Muscle layer of duodenum (tissue), 2 donors: ENCODE results near the gene KRTAP1-4.
"Not testable (repeated sequence)": the region's sequence is repeated elsewhere in the genome, so short reads cannot be mapped to it uniquely, and the experiment has no call there.

Experiments
- H3K27ac ChIP-seq: one replicate; pipeline ENCODE4 v1.7.0; 2013; ENCODE audit warnings: mild to moderate bottlenecking, low read length
- H3K27me3 ChIP-seq: one replicate; pipeline ENCODE4 v1.7.0; 2013; ENCODE audit warnings: low read depth, mild to moderate bottlenecking, control low read depth, low read length
- H3K36me3 ChIP-seq, 2 donors: one replicate each; pipeline ENCODE4 v1.7.0; 2013; ENCODE audit warnings: low read length in 2 of 2, control low read depth in 1 of 2, mild to moderate bottlenecking in 1 of 2; ENCODE audit not compliant: insufficient read depth in 2 of 2, control insufficient read depth in 1 of 2
- H3K4me1 ChIP-seq, 2 donors: one replicate each; pipeline ENCODE4 v1.7.0; 2013; ENCODE audit warnings: low read length in 2 of 2, mild to moderate bottlenecking in 2 of 2, control low read depth in 1 of 2, moderate library complexity in 1 of 2; ENCODE audit not compliant: insufficient read depth in 2 of 2, control insufficient read depth in 1 of 2
- H3K4me3 ChIP-seq, 2 donors: one replicate each; pipeline ENCODE4 v1.7.0; 2013; ENCODE audit warnings: low read length in 2 of 2, low read depth in 1 of 2, mild to moderate bottlenecking in 1 of 2
- H3K9me3 ChIP-seq, 2 donors: one replicate each; pipeline ENCODE4 v1.7.0; 2013; ENCODE audit warnings: low read length in 2 of 2, control low read depth in 1 of 2, mild to moderate bottlenecking in 1 of 2; ENCODE audit not compliant: control insufficient read depth in 1 of 2
- donor health status: healthy.

KRTAP1-4 gene, protein sequence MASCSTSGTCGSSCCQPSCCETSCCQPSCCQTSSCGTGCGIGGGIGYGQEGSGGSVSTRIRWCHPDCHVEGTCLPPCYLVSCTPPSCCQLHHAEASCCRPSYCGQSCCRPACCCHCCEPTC

DNA sequence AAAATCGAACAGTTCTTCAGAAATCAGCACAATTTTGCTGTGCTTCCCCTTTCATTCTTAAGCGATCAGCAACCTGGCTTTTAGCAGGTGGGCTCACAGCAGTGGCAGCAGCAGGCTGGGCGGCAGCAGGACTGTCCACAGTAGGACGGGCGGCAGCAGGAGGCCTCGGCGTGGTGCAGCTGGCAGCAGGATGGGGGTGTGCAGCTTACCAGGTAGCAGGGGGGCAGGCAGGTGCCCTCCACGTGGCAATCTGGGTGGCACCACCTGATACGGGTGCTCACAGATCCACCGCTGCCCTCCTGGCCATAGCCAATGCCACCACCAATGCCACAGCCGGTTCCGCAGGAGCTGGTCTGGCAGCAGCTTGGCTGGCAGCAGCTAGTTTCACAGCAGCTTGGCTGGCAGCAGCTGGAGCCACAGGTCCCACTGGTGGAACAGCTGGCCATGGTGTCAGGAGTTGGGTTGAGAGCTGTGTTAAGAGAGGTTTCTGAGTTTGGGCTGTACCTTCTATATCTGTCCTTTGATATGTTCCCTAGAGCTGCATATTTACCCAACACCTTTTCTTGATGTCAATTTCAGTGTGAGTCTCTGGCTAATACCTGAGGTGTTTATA is at the start of gene KRTAP1-4:
KRTAP1-4 (minus strand) TSS at position 563 of the 613 bp plus-strand sequence; CDS start at position 446, 117 bp downstream.
- Histone ChIP-seq H3K36me3 (no peaks in the 10 kb centered on the region), H3K4me3 (no peak within 1 kb of the TSS), H3K9me3 (no peaks in the 10 kb centered on the region), H3K27me3 (no peaks in the 10 kb centered on the region), H3K27ac (no peak within 1 kb of the TSS), H3K4me1 (no peaks in the 10 kb centered on the region)

DNA sequence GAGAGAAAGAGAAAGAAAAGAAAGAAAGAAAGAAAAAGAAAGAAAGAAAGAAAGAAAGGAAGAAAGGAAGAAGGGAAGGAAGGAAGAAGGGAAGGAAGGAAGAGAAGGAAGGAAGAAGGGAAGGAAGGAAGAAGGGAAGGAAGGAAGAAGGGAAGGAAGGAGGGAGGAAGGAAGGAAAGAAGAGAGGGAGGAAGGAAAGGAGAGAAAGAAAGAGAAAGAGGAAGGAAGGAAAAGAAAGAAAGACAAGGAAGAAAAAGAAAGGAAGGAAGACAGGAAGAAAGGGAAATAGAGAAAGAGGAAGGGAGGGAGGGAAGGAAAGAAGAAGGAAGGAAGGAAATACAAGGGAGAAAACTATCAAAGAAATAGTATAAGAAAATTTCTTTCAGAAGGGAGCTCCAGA is 46.8 kb upstream of the KRTAP1-4 start:
- no peaks in the 10 kb centered on the region for H3K36me3 ChIP-seq
- no peaks in the 10 kb centered on the region for H3K27me3 ChIP-seq
- H3K4me1 ChIP-seq: no peaks in the 10 kb centered on the region
- no peak overlapping the region for H3K27ac ChIP-seq
- H3K4me3 ChIP-seq: no peak overlapping the region
- no peaks in the 10 kb centered on the region for H3K9me3 ChIP-seq

DNA sequence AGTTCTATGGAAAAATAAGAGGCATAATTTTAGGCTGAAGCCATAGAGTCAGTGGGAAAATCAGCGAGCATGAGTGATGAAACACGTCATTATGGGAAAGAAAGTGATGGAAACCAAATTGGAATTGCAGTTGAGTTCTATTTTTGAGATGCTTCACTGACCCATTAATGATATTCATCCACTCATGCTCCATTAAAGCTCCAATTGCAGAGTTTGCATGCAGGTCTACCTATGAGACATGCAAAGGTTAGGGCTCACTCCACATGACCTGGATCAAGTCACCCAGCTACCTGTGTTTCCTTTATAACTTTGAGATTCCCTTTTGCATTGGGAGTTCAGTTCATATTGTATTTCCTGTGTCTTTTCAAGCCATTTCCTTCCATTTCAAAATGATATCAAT is 43.7 kb upstream of the KRTAP1-4 start:
- Histone ChIP-seq H3K4me3 (no peak overlapping the region), H3K27me3 (no peaks in the 10 kb centered on the region), H3K36me3 (no peaks in the 10 kb centered on the region), H3K4me1 (no peaks in the 10 kb centered on the region), H3K27ac (no peak overlapping the region), H3K9me3 (no peaks in the 10 kb centered on the region)

DNA sequence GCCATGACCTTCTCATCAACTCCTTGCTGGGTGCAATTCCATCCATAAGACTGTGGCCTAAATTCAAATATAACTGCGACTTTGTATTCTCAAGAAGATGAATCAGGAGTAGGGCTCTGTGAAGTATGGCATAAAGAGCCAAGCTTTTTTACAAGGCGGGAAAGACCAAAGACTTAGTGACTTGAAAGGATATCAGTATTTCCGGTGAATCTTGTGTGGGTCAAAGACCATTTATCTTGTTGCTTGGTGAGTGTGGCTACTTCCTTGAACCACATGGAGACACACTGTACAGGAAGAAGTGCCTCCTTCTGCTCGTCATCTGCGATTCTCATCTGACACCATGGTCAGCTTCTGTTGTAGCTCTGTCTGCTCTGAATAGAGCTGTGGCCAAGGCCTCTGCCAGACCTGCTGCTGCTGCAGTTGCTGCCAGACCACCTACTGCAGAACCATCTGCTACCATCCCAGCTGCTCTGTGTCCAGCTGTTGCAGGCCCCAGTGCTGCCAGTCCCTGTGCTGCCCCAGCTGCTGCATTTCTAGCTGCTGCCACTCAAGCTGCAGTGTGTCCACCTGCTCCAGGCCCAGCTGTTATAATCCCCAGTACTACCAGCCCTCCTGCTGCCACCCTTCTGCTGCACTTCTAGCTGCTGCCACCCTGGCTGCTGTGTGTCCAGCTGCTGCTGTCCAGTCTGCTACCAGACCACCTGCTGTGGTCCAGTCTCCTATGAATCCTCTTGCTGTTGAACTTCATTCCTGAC is 41.8 kb upstream of the KRTAP1-4 start:
- no peaks in the 10 kb centered on the region for H3K27me3 ChIP-seq

DNA sequence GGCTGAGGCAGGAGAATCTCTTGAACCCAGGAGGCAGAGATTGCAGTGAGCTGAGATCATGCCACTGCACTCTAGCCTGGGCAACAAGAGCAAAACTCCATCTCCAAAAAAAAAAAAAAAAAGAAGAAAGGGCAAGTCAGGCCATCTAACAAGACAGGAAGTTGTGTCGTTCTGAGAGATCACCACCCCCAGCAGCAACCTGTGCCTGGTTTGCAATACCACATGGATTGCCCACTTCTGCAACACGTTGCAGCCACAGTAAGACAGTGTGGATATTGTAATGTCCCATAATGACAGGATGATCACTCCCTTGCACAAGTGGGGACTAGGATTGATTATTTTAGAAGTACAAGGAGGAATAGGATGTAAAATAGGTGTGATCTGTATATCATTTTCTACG is 39.0 kb upstream of the KRTAP1-4 start:
- Histone ChIP-seq H3K4me1 (no peaks in the 10 kb centered on the region), H3K27ac (no peak overlapping the region), H3K27me3 (no peaks in the 10 kb centered on the region), H3K9me3 (no peaks in the 10 kb centered on the region), H3K36me3 (no peaks in the 10 kb centered on the region), H3K4me3 (no peak overlapping the region)

More for the DNA sequence above, 41.8 kb upstream of the KRTAP1-4 start:
- no peaks in the 10 kb centered on the region for H3K36me3 ChIP-seq
- no peak overlapping the region for H3K4me3 ChIP-seq
- no peaks in the 10 kb centered on the region for H3K4me1 ChIP-seq
- no peak overlapping the region for H3K27ac ChIP-seq
- no peaks in the 10 kb centered on the region for H3K9me3 ChIP-seq

GRCh38 chr17:41067281-41067680 is 37.3 kb upstream of the KRTAP1-4 start:
- no peaks in the 10 kb centered on the region for H3K27me3 ChIP-seq
- H3K27ac ChIP-seq: no peak overlapping the region
- no peaks in the 10 kb centered on the region for H3K9me3 ChIP-seq
- H3K4me3 ChIP-seq: no peak overlapping the region
- H3K36me3 ChIP-seq: no peaks in the 10 kb centered on the region
- H3K4me1 ChIP-seq: no peaks in the 10 kb centered on the region

GRCh38 chr17:41065829-41066624 is 36.0 kb upstream of the KRTAP1-4 start, which contains the start of gene KRTAP2-4:
KRTAP2-4 (minus strand) TSS chr17:41065879; CDS start chr17:41065845, 34 bp downstream.
- H3K27me3 ChIP-seq: no peaks in the 10 kb centered on the region
- H3K4me3 ChIP-seq: no peak within 1 kb of the TSS
- peaks cover 0 to 4% of the 10 kb centered on the region in 2 donors for H3K36me3 ChIP-seq
- H3K27ac ChIP-seq: no peak within 1 kb of the TSS
- no peaks in the 10 kb centered on the region for H3K9me3 ChIP-seq
- no peaks in the 10 kb centered on the region for H3K4me1 ChIP-seq

DNA sequence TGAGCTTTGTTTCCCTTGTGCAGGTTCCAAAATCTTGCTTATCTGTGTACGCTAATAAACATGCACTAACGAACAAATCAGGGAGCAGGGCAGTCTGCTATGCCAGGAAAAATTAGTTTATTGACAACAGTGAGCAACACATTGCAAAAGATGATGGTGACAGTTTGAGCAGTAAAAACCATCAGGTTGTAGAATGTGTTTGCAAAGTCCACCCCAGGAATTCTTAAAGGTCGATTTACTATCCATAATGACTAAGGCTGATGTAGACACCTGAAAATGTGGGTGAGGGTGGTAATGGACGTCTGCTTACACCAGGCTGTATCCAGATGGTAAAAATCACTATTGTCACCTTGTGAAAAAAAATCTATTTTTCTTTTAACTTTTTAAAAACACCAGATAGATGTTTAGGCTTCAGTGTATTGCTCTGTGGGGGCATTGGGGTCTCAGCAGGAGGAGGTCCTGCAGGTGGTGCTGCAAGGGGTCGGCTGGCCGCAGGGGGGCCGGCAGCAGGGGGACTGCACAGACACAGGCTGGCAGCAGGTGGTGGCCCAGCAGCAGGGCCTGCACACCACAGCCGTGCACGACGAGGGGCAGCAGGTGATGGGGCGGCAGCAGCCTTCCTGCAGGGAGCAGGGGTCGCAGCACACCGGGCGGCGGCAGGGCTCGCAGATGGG is 35.2 kb upstream of the KRTAP1-4 start:
- not testable (repeated sequence) for H3K4me1 ChIP-seq, H3K4me3 ChIP-seq, H3K9me3 ChIP-seq, H3K36me3 ChIP-seq, H3K27ac ChIP-seq, H3K27me3 ChIP-seq

DNA sequence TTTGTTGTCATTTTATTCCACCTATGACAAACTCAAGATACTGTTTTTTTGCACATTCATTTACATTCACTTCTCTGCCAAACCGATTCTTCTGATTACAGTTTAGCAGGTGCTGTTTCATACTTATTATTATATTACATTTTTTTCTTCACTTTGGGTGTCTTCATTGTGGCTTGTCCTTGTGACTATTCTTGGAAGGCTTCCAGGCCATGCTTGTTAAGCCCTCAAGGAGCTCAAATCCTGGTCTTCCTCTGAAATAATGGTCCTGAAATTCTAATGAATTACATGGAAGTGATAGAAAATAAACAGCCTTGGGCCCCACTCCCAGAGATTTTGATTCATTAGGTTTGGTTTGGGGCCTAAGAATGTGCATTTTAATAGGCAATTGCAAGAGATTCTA is 34.3 kb upstream of the KRTAP1-4 start:
- Histone ChIP-seq H3K27me3 (no peaks in the 10 kb centered on the region), H3K4me3 (no peak overlapping the region), H3K4me1 (no peaks in the 10 kb centered on the region), H3K9me3 (no peaks in the 10 kb centered on the region), H3K27ac (no peak overlapping the region), H3K36me3 (peaks cover 0 to 4% of the 10 kb centered on the region in 2 donors)

DNA sequence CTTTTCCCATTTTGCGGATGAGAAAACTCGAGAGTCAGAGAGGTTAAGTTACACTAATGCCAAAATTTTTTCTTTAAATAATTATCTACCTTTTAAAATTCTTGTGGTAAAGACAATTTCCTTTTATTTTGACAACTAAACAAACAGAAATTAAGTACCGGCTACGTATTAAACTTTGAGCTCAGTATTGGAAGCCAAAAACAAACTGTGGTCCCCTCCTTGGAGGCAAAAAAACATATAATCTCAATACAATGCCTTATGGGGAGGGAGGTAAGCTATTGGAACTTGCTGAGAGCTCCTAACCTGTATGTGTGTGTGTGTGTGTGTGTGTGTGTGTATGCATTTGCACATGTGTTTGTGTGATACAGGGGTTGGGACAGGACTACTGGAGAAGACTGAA is 33.5 kb upstream of the KRTAP1-4 start:
- no peaks in the 10 kb centered on the region for H3K4me1 ChIP-seq
- H3K36me3 ChIP-seq: peaks cover 0 to 4% of the 10 kb centered on the region in 2 donors
- no peak overlapping the region for H3K27ac ChIP-seq
- H3K9me3 ChIP-seq: no peaks in the 10 kb centered on the region
- H3K27me3 ChIP-seq: no peaks in the 10 kb centered on the region
- H3K4me3 ChIP-seq: no peak overlapping the region

DNA sequence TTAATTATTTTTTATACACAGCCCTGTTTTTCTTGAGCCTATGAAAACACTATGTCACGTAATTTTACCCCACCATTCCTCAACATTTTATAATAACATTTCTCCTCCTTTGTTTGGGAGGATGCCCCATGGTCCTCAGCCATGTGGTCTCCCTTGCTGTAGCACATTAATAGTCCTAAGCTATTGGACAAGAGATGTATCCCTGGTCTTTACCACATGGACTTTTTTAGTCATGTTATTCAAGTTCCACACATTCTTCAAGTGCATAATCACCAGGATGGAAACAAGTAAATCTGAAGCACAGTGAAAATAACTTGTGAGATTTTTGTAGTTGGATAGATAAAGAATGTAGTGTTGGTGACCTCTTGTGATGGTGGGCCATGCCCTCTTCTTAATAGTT is 32.0 kb upstream of the KRTAP1-4 start:
- Histone ChIP-seq H3K27ac (no peak overlapping the region), H3K9me3 (peaks cover 0 to 5% of the 10 kb centered on the region in 2 donors), H3K36me3 (peaks cover 0 to 4% of the 10 kb centered on the region in 2 donors), H3K4me1 (no peaks in the 10 kb centered on the region), H3K4me3 (no peak overlapping the region), H3K27me3 (no peaks in the 10 kb centered on the region)
